DMS 273 (cell line): Measurements from ENCODE around the gene METRNL.

ENCODE experiments used
- DNase-seq: peaks from one replicate; lab custom pipeline; 2025; ENCODE audit not compliant: unreplicated experiment; lab: John Stamatoyannopoulos, UW

Gene METRNL

GRCh38 chr17:83078378-83079351, 744 bp upstream of the METRNL start:
- DNase-seq, result peak; percentile 46

- peak; percentile 48 for DNase-seq
These were observed 563 bp downstream of the METRNL start for GRCh38 chr17:83079766-83080578.

GRCh38 chr17:83080579-83080857, 1.1 kb downstream of the METRNL start:
- DNase-seq, result no peak

GRCh38 chr17:83080858-83081683, 1.7 kb downstream of the METRNL start:
- peak; percentile 60 for DNase-seq

- DNase-seq, result no peak
These were observed 2.3 kb downstream of the METRNL start for GRCh38 chr17:83081684-83082201.

- DNase-seq, result no peak
These were observed 3.0 kb downstream of the METRNL start for GRCh38 chr17:83082424-83082823.

- no peak for DNase-seq
These were observed 3.5 kb downstream of the METRNL start for GRCh38 chr17:83082909-83083367.

GRCh38 chr17:83083368-83084201, 4.2 kb downstream of the METRNL start:
- no peak for DNase-seq

- DNase-seq, result no peak
These were observed 4.8 kb downstream of the METRNL start for GRCh38 chr17:83084214-83084613.

GRCh38 chr17:83084621-83085056, 5.2 kb downstream of the METRNL start:
- DNase-seq, result no peak

- DNase-seq, result no peak
These were observed 5.7 kb downstream of the METRNL start for GRCh38 chr17:83085103-83085502.

- DNase-seq, result no peak
These were observed 6.3 kb downstream of the METRNL start for GRCh38 chr17:83085526-83086198.

GRCh38 chr17:83086199-83086880, 6.9 kb downstream of the METRNL start:
- DNase-seq, result no peak

GRCh38 chr17:83086907-83087787, 7.7 kb downstream of the METRNL start:
- DNase-seq, result no peak

- no peak for DNase-seq
These were observed 8.5 kb downstream of the METRNL start for GRCh38 chr17:83087788-83088360.

- no peak for DNase-seq
These were observed 9.0 kb downstream of the METRNL start for GRCh38 chr17:83088451-83088850.

- no peak for DNase-seq
These were observed 9.5 kb downstream of the METRNL start for GRCh38 chr17:83088909-83089308.
